HG02870 (cell line): ENCODE measurements around the gene OPRL1.
"Not testable (repeated sequence)": the region's sequence is repeated elsewhere in the genome, so short reads cannot be mapped to it uniquely, and the experiment has no call there.

Experiments used
- ATAC-seq: cut with Tn5 transposase; IDR thresholded peaks from one replicate; pipeline ENCODE4 v1.9.1; 2021; ENCODE audit warnings: mild to moderate bottlenecking, moderate library complexity; ENCODE audit not compliant: unreplicated experiment

Gene OPRL1

DNA sequence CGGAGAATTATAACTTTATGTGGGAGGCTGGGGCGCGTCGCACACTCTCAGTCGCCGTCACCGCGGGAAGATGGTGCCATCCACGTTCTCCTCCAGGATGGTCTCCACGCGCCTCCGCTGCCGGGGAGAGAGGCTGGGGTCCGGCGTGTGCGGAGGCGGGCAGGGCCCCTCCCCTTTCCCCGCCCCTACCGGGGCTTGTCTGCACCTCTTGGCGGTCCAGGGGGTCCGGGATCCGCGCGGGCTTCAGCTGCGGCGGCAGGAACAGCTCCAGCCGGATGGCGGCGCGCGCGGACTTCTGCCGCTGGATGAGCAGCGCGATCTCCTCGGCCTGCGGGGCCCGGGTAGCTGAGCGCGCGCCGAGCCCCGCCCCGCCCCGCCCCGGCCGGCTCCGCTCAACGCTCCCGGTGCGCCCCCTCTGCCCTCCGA, 3.5 kb downstream of the OPRL1 start:
- ATAC-seq = no peak

- ATAC-seq = no peak
These were observed 4.2 kb downstream of the OPRL1 start, which contains the start of gene LKAAEAR1 for GRCh38 chr20:64083804-64084684. TSS of gene LKAAEAR1 (minus strand) at chr20:64084398. CDS start at chr20:64084219, 179 bp downstream.

- ATAC-seq = no peak
These were observed 4.8 kb downstream of the OPRL1 start for GRCh38 chr20:64084685-64085152.

DNA sequence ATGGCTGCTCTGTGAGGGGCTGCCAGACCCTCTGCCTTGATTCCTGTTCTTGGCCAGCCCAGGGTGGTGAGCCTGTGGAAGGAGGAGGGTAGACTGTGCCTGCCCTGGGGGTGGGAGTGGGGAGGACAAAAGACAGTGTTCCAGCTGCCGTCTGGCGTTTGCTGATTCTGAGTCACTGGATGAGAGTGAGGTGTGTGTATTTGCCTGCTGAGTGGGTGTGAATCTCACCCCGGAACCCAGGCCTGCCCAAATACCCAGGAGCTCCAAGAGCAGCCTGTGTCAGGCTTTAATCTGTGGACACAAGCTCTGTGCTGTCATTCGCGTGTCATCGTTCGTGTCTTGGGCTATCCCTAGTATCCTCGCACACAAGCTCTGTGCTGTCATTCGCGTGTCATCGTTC, 6.9 kb downstream of the OPRL1 start:
- no peak for ATAC-seq

DNA sequence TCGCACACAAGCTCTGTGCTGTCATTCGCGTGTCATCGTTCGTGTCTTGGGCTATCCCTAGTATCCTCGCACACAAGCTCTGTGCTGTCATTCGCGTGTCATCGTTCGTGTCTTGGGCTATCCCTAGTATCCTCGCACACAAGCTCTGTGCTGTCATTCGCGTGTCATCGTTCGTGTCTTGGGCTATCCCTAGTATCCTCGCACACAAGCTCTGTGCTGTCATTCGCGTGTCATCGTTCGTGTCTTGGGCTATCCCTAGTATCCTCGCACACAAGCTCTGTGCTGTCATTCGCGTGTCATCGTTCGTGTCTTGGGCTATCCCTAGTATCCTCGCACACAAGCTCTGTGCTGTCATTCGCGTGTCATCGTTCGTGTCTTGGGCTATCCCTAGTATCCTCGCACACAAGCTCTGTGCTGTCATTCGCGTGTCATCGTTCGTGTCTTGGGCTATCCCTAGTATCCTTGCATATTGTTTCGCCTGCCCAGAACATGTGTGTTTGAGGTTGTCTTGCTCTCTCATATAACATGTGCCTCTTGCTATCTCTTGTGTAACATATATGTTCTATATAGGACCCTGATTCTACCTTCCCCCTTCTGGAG, 7.4 kb downstream of the OPRL1 start:
- not testable (repeated sequence) for ATAC-seq

DNA sequence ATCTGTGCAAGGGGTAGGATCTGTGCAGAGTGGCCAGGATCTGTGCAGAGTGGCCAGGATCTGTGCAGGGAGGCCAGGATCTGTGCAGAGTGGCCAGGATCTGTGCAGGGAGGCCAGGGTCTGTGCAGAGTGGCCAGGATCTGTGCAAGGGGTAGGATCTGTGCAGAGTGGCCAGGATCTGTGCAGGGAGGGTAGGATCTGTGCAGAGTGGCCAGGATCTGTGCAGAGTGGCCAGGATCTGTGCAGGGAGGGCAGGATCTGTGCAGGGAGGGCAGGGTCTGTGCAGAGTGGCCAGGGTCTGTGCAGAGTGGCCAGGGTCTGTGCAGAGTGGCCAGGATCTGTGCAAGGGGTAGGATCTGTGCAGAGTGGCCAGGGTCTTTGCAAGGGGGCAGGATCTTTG, 8.7 kb downstream of the OPRL1 start:
- not testable (repeated sequence) for ATAC-seq

- no peak for ATAC-seq
These were observed 10.3 kb downstream of the OPRL1 start for GRCh38 chr20:64090165-64090564.

- ATAC-seq = no peak
These were observed 11.5 kb downstream of the OPRL1 start for GRCh38 chr20:64091340-64091739.

GRCh38 chr20:64091770-64092169, 11.9 kb downstream of the OPRL1 start:
- ATAC-seq = no peak

DNA sequence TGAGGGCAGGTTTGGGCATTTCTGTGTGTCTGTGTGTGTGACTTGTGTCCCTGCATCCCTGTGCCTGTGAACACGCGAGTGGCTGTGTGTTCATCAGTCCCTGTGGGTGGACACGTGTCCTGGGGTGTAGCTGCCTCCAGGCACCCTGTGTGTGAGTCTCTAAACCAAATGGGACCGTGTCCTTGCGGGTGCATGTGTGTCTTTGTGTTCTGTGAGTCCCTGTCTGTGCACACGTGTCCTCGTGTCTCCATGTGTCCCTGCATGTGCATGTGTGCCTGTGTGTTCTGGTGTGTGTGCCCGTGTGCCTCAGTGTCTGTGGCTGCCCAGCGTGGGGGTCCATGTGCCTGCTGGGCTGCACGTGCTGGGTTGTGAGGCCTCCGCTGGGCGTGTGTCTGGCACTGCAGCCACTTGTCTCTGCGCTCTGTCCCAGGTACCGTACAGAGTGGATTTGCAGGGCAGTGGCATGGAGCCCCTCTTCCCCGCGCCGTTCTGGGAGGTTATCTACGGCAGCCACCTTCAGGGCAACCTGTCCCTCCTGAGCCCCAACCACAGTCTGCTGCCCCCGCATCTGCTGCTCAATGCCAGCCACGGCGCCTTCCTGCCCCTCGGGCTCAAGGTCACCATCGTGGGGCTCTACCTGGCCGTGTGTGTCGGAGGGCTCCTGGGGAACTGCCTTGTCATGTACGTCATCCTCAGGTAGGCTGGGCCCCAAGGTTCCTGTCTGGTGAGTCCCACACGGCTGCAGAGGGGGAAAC, 12.6 kb downstream of the OPRL1 start:
- no peak for ATAC-seq

DNA sequence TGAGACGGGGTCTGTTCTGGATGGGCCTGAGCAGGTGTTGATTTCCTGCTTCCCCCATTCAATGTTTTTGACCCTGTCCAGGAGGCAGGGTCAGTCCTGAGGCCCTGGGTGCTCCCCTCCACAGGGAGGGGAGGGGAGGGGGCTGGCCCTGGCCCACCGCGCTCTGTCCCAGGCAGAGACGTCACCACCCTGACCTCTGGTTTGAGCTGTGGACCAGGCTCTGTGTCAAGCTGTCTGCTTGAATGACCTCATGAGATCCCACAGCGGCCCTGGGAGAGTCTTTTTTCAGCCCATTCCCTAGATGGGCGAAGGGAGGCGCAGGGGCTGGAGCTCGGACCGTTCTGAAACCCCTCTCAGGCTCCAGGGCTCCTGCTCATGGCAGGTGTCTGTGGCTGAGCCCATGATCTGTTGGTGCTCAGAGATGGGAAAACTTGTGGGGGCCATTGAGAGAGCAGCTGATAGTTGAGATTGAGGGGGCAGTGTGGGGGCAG, 13.2 kb downstream of the OPRL1 start:
- no peak for ATAC-seq

- ATAC-seq = no peak
These were observed 15.6 kb downstream of the OPRL1 start for GRCh38 chr20:64095455-64095854.

DNA sequence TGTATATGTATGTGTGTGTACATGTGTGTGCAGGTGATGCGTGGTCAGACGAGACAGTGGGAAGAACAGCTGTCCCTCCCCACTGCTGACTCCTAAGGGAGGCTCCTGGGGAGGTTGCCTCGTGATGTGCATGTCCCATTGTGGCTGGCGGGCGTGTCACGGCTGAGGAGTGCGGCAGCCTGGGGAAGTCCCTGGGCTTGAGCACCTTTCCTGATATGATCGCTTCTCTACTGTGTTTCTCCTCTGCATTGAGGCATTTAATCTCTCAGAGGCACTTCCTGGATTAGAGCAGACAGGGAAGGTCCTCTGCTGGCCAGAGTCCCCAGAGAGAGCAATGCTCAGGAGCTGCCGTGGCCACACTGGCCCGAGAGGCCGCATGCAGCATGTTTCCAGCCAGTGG, 16.0 kb downstream of the OPRL1 start:
- no peak for ATAC-seq

GRCh38 chr20:64096535-64096934, 16.7 kb downstream of the OPRL1 start:
- ATAC-seq = no peak

DNA sequence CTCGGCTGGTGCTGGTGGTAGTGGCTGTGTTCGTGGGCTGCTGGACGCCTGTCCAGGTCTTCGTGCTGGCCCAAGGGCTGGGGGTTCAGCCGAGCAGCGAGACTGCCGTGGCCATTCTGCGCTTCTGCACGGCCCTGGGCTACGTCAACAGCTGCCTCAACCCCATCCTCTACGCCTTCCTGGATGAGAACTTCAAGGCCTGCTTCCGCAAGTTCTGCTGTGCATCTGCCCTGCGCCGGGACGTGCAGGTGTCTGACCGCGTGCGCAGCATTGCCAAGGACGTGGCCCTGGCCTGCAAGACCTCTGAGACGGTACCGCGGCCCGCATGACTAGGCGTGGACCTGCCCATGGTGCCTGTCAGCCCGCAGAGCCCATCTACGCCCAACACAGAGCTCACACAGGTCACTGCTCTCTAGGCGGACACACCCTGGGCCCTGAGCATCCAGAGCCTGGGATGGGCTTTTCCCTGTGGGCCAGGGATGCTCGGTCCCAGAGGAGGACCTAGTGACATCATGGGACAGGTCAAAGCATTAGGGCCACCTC, 18.7 kb downstream of the OPRL1 start:
- no peak for ATAC-seq

GRCh38 chr20:64099086-64099786, 19.4 kb downstream of the OPRL1 start:
- no peak for ATAC-seq

GRCh38 chr20:64099880-64100565, 20.1 kb downstream of the OPRL1 start:
- no peak for ATAC-seq

- no peak for ATAC-seq
These were observed 20.6 kb downstream of the OPRL1 start for GRCh38 chr20:64100566-64100888.

DNA sequence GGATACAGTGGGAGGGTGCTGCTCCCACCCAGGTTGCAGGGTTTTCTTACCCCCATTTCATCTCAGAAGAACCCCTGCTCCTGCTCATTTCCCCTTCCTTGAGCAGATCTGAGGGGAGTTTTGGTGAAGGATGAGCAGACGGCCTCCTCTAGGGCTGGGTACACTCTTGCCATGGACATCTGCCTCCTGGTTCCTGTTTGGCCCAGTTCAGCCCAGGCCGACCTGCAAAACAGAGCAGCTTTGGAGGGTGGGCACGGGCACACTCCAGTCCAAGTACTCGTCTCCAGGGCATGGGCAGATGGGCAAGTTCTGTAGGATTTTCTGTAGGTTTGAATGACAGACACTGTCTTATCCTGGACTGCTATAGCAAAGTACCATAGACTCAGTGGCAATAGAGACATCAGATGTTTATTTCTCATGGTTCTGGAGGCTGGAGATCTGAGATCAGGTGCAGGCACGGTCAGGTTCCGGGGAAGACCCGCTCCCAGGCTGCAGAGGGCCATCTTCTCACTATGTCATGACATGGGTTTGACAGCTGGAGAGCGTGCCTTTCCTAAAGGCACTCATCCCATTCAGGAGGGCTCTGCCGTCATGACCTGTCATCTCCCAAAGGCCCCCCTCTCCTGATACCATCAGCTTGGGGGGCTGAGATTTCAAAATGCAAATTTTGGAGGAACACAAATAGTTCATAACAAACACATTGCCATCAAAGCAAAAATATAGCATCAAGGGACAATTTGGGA, 21.2 kb downstream of the OPRL1 start:
- ATAC-seq = no peak
